Measurements from ENCODE around the gene ODF2. TPM values are rescaled to one million over a fixed set of nuclear protein-coding genes. Genes with fewer than 3 reads are reported as not detected.
A peak's percentile ranks its signal among the peaks of the same experiment; 100 is the strongest.

ODF2 gene
- total and polyA plus RNA-seq, 2 of the 13 experiments (the other 11 are each of a cell fraction or from before 2014, with no cell fraction given) = 9.8 to 31.3 TPM

GRCh38 chr9:128504485-128505413 is 48.9 kb downstream of the ODF2 start, which contains the start of gene GLE1 (continued):
- TF ChIP-seq ZFY (CRISPR knock-in tag; IDR thresholded peaks at IDR 0.05) (peak; percentile 99), ZNF17 (CRISPR knock-in tag; IDR thresholded peaks at IDR 0.05) (no peak), ZNF790 (CRISPR knock-in tag; IDR thresholded peaks at IDR 0.05; ENCODE audit: borderline replicate concordance) (no peak), ZNF101 (CRISPR knock-in tag; IDR thresholded peaks at IDR 0.05; ENCODE audit: borderline replicate concordance, low read depth) (0 out of 2 replicates have a peak, but pooled peaks have one; percentile 4), RAD51 (IDR thresholded peaks at IDR 0.05; ENCODE audit: borderline replicate concordance) (no peak), ZC3H13 (CRISPR knock-in tag; IDR thresholded peaks at IDR 0.05) (no peak), ZSCAN22 (CRISPR knock-in tag; IDR thresholded peaks at IDR 0.05) (no peak), ZNF740 (CRISPR knock-in tag; IDR thresholded peaks at IDR 0.05) (0 out of 2 replicates have a peak, but pooled peaks have one; percentile 27), MXD4 (CRISPR knock-in tag; IDR thresholded peaks at IDR 0.05) (peak; percentile 81), NFIC (IDR thresholded peaks at IDR 0.05; ENCODE audit: low read length) (no peak), MXD1 (CRISPR knock-in tag; IDR thresholded peaks at IDR 0.05) (peak; percentile 74; the same call in 1 of the 2 replicates), NCOA1 (CRISPR knock-in tag; IDR thresholded peaks at IDR 0.05) (peak; percentile 53), PCBP2 (optimal IDR thresholded peaks at IDR 0.05; ENCODE audit: low read depth, low read length, poor library complexity, severe bottlenecking) (no peak), TEF (CRISPR knock-in tag; IDR thresholded peaks at IDR 0.05) (0 out of 2 replicates have a peak, but pooled peaks have one; percentile 66), ZNF274 (CRISPR knock-in tag; IDR thresholded peaks at IDR 0.05) (peak; percentile 55; the same call in 1 of the 2 replicates)
- TF ChIP-seq, protein P1, sequence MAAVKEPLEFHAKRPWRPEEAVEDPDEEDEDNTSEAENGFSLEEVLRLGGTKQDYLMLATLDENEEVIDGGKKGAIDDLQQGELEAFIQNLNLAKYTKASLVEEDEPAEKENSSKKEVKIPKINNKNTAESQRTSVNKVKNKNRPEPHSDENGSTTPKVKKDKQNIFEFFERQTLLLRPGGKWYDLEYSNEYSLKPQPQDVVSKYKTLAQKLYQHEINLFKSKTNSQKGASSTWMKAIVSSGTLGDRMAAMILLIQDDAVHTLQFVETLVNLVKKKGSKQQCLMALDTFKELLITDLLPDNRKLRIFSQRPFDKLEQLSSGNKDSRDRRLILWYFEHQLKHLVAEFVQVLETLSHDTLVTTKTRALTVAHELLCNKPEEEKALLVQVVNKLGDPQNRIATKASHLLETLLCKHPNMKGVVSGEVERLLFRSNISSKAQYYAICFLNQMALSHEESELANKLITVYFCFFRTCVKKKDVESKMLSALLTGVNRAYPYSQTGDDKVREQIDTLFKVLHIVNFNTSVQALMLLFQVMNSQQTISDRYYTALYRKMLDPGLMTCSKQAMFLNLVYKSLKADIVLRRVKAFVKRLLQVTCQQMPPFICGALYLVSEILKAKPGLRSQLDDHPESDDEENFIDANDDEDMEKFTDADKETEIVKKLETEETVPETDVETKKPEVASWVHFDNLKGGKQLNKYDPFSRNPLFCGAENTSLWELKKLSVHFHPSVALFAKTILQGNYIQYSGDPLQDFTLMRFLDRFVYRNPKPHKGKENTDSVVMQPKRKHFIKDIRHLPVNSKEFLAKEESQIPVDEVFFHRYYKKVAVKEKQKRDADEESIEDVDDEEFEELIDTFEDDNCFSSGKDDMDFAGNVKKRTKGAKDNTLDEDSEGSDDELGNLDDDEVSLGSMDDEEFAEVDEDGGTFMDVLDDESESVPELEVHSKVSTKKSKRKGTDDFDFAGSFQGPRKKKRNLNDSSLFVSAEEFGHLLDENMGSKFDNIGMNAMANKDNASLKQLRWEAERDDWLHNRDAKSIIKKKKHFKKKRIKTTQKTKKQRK (IDR thresholded peaks at IDR 0.05; ENCODE audit: low read length) = no peak
- TF ChIP-seq, protein P2, sequence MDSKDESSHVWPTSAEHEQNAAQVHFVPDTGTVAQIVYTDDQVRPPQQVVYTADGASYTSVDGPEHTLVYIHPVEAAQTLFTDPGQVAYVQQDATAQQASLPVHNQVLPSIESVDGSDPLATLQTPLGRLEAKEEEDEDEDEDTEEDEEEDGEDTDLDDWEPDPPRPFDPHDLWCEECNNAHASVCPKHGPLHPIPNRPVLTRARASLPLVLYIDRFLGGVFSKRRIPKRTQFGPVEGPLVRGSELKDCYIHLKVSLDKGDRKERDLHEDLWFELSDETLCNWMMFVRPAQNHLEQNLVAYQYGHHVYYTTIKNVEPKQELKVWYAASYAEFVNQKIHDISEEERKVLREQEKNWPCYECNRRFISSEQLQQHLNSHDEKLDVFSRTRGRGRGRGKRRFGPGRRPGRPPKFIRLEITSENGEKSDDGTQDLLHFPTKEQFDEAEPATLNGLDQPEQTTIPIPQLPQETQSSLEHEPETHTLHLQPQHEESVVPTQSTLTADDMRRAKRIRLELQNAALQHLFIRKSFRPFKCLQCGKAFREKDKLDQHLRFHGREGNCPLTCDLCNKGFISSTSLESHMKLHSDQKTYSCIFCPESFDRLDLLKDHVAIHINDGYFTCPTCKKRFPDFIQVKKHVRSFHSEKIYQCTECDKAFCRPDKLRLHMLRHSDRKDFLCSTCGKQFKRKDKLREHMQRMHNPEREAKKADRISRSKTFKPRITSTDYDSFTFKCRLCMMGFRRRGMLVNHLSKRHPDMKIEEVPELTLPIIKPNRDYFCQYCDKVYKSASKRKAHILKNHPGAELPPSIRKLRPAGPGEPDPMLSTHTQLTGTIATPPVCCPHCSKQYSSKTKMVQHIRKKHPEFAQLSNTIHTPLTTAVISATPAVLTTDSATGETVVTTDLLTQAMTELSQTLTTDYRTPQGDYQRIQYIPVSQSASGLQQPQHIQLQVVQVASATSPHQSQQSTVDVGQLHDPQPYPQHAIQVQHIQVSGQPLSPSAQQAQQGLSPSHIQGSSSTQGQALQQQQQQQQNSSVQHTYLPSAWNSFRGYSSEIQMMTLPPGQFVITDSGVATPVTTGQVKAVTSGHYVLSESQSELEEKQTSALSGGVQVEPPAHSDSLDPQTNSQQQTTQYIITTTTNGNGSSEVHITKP (CRISPR knock-in tag; IDR thresholded peaks at IDR 0.05; ENCODE audit: low read depth) = 0 out of 2 replicates have a peak, but pooled peaks have one; percentile 39
- TF ChIP-seq, protein P3, sequence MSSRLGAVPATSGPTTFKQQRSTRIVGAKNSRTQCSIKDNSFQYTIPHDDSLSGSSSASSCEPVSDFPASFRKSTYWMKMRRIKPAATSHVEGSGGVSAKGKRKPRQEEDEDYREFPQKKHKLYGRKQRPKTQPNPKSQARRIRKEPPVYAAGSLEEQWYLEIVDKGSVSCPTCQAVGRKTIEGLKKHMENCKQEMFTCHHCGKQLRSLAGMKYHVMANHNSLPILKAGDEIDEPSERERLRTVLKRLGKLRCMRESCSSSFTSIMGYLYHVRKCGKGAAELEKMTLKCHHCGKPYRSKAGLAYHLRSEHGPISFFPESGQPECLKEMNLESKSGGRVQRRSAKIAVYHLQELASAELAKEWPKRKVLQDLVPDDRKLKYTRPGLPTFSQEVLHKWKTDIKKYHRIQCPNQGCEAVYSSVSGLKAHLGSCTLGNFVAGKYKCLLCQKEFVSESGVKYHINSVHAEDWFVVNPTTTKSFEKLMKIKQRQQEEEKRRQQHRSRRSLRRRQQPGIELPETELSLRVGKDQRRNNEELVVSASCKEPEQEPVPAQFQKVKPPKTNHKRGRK (CRISPR knock-in tag; IDR thresholded peaks at IDR 0.05) = no peak

Data from HepG2 (cell line).